ENCODE measurements around the gene AEBP1.

GRCh38 chr7:44128721-44129582 lies 24.8 kb downstream of the AEBP1 start:
- TF ChIP-seq MAX (IDR thresholded peaks at IDR 0.05; ENCODE audit: low read depth, low read length) (no peak), CTCF (IDR thresholded peaks at IDR 0.05; ENCODE audit: low read depth, low read length) (no peak)
